HEK293T (cell line): ENCODE measurements around the gene CST9.

Source experiments
- ARNT ChIP-seq: fragments of 450-650 bp; IDR thresholded peaks from 2 replicates; pipeline ENCODE4 v1.6.1; 2017; ENCODE audit warnings: mild to moderate bottlenecking
- BHLHE40 ChIP-seq: fragments of 450-650 bp; IDR thresholded peaks from 2 replicates; pipeline ENCODE4 v1.6.1; 2016; ENCODE audit warnings: mild to moderate bottlenecking, moderate library complexity, borderline replicate concordance
- ELF4 ChIP-seq: fragments of 450-650 bp; IDR thresholded peaks from 2 replicates; pipeline ENCODE4 v1.6.1; 2017; ENCODE audit warnings: antibody characterized with exemption
- FOXA1 ChIP-seq: fragments of 450-650 bp; IDR thresholded peaks from 2 replicates; pipeline ENCODE4 v1.6.1; 2016; ENCODE audit warnings: mild to moderate bottlenecking
- FOXM1 ChIP-seq: fragments of 450-650 bp; IDR thresholded peaks from 2 replicates; pipeline ENCODE4 v1.6.1; 2017; ENCODE audit warnings: mild to moderate bottlenecking, borderline replicate concordance
- HDGF ChIP-seq: fragments of 450-650 bp; IDR thresholded peaks from 2 replicates; pipeline ENCODE4 v1.6.1; 2017; ENCODE audit warnings: antibody characterized with exemption, borderline replicate concordance
- L3MBTL2 ChIP-seq: fragments of 450-650 bp; conservative IDR thresholded peaks from 2 replicates; pipeline ENCODE4 v1.6.1; 2016; ENCODE audit warnings: mild to moderate bottlenecking
- SP1 ChIP-seq: fragments of 450-650 bp; IDR thresholded peaks from 2 replicates; pipeline ENCODE4 v1.6.1; 2017
- SUZ12 ChIP-seq: fragments of 450-650 bp; IDR thresholded peaks from 2 replicates; pipeline ENCODE4 v1.6.1; 2016; ENCODE audit warnings: mild to moderate bottlenecking
- ZNF384 ChIP-seq: fragments of 450-650 bp; IDR thresholded peaks from 2 replicates; pipeline ENCODE4 v1.6.1; 2016
- TF ChIP-seq, protein P1 (sequence below): fragments of 450-650 bp; IDR thresholded peaks from 2 replicates; pipeline ENCODE4 v1.6.1; 2016

DNA sequence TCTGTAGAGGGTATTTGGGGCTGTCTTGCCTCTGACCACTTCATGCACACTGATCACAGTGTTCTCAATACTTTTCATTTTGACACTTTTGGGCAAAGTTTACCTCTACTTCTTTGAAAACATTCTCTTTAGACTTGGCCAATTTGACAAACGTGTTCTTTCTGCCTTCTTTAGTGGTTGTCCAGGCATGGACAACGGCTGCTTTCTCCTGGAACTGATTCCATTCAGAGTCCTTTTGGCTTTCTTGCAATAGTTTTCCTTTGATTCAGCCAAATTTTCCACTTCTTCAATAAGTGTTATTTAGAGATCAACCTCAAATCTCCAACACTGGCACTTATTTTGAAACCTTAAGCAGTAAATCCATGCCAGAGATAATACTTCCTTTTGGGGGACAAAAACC, 6.7 kb upstream of the CST9 start:
- TF ChIP-seq SP1 (no peak), ELF4 (no peak), ARNT (no peak), L3MBTL2 (no peak), BHLHE40 (no peak), HDGF (no peak), FOXM1 (no peak), ZNF384 (no peak), FOXA1 (no peak), SUZ12 (no peak)
- TF ChIP-seq, protein P1, sequence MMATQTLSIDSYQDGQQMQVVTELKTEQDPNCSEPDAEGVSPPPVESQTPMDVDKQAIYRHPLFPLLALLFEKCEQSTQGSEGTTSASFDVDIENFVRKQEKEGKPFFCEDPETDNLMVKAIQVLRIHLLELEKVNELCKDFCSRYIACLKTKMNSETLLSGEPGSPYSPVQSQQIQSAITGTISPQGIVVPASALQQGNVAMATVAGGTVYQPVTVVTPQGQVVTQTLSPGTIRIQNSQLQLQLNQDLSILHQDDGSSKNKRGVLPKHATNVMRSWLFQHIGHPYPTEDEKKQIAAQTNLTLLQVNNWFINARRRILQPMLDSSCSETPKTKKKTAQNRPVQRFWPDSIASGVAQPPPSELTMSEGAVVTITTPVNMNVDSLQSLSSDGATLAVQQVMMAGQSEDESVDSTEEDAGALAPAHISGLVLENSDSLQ, result no peak
